Glomerular endothelial cell (primary cell): ENCODE data around the gene SLF1. TPM values are rescaled to one million over a fixed set of nuclear protein-coding genes. Genes with fewer than 3 reads are reported as not detected.
"Not testable (repeated sequence)": the region's sequence is repeated elsewhere in the genome, so short reads cannot be mapped to it uniquely, and the experiment has no call there.

ENCODE experiments used
- DNase-seq: peaks from one replicate; pipeline ENCODE4 v3.0.0-alpha.2; 2011; ENCODE audit warnings: low read depth, low spot score; ENCODE audit errors: extremely low read depth
- total RNA-seq: library from RNA; depleted of rRNA; stranded (reverse); fragments of >200 nt; gene quantifications from 2 replicates; pipeline ENCODE4 v1.2.3, GENCODE V29; 2015

The SLF1 gene
- total RNA-seq: 2.1 and 6.4 TPM in 2 replicates

DNA sequence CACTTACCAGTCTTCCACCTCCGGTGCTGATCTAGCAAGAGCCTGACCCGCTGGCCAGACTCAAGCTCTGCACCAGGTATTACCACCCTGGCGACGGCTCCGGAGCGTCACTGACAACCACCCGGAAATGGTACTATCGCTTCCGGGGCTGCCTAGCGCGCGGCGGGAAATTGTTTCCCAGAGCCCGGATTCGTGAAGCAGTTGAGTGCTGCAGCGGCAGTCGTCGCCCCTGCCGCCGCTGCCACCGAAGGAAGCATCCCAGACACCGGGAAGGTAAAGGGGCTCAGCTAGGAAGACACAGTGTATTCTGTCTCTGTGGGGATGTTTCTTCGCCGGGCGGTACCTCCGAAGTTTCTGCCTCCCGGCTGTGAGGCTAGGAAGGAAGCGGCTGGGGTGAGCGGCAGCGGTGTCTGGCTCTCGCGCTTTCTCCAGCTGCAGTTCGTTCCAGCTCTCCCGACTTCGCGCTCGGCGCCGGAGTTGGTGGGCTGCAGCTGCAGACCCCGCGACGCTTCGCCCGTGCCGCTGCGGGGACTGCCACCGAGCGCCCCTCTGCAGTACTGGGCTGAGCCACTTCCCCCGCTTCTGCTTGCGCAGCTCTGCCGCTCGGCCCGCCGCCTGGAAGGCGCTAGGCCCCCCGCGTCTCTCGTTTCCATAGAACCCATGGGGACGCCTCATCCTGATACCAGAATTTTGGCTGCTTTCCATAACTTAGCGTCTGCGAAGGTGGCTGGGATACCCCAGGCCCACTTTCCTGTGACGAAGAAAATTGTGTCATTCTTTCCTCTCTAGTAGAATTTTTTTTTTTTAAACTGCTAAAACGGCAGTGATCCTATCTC is at the start of gene SLF1, which contains the start of gene KIAA0825:
SLF1 (plus strand) TSS at position 177 of the 836 bp plus-strand sequence. CDS start 10,142 bp downstream, outside the sequence.
KIAA0825 (minus strand) TSS at position 112 of the 836 bp plus-strand sequence. CDS start 81,478 bp downstream, outside the sequence.
- no peak for DNase-seq

DNA sequence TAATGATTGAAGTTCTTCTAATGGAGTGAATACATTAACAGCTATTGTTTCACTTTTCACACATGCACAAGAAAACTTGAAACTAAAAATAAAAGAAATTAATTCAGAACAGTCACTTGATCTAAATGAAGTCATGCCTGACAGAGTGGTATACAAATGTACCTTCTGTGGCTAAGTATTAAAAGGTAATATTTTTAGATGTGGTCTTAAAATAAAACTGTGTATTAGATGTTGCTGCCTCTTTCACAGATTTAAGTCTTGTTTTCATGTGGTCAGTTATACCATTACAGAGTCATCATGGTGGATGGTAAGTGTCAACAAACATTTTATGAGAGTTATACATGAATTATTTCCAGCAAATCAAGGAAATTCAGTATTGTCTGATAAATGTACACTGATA is 47.1 kb upstream of the SLF1 start:
- no peak for DNase-seq

DNA sequence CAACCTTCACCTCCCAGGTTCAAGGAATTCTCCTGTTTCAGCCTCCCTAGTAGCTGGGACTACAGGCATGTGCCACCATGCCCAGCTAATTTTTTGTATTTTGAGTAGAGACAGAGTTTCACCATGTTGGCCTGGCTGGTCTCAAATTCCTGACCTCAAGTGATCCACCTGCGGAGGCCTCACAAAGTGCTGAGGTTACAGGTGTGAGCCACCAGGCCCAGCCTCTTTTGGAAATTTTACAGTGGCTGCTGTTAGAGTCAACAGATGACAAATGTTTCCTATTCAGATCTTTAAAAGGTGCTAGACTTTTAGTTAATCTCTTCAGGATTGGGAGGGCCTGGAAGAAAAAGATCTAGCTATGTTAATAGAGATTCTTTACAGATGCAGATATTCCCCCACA is 45.1 kb upstream of the SLF1 start:
- DNase-seq: not testable (repeated sequence)

DNA sequence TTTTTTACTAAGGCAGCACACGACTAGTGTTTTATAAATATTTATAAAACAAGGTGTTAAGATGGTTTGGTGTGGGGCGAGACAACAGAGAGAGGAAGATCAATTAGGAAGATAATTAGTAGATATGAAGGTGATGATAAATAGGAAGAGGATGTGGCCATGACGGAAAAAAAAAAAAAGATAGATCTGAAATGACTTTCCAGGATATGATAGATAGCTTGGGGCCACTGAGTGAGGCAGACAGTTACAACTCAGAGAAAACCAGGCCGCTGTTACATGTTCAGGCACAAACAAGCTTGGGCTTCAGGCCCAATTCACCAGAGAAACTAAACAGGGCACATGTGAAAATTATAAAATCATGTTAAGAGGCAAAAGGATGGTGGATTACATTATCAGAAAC is 43.3 kb upstream of the SLF1 start:
- no peak for DNase-seq

DNA sequence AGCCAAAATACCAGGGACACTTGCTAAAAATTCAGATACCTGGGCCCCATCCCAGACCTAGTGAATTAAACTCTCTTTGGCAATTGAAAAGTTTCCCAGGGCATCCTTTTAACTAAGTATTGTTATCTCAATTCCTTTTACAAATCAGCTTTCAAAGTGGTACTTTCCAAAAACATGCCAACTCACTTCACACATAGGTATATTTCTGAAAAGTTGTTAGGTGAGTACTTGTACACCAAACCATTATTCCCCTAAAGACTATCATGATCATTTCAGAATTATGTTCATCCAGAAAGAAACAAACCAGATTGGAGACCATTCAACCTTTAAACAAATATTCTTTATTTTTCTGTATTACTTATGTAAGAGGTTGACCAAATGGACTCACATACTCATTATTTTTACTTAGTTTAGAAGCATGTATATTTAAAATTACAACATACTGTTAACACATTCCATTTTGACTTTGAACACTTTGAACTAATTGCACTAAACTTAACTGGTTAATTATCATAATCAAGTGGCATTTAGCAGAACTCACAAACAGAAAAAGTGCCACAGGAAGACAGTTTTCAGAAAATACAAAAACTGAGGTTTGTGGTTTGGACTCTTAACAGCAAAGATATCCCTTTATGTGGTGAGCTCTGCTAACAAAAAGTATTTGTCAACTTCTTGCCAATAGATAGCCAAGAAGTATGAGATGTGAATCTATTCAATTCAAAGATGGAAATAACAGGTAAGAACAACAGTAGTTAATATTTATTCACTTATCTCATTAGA is 40.8 kb upstream of the SLF1 start:
- no peak for DNase-seq

DNA sequence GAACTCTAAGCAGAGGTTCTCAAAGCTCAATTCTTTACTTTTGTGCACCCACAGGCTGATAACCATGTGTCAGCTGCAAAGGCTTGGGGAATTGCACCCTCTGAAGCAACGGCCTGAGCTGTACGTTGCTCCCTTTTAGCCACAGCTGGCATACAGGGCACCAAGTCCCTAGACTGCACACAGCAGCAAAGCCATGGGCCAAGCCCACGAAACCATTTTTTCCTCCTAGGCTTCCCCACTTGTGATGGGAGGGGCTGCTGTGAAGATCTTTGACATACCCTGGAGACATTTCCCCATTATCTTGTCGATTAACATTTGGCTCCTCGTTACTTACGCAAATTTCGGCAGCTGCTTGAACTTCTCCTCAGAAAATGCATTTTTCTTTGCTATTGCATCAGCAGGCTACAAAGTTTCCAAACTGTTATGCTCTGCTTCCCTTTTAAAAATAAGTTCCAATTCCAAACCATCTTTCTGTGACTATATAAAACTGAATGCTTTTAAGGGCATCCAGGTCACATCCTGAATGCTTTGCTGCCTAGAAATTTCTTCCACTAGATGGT is 23.1 kb upstream of the SLF1 start:
- no peak for DNase-seq

DNA sequence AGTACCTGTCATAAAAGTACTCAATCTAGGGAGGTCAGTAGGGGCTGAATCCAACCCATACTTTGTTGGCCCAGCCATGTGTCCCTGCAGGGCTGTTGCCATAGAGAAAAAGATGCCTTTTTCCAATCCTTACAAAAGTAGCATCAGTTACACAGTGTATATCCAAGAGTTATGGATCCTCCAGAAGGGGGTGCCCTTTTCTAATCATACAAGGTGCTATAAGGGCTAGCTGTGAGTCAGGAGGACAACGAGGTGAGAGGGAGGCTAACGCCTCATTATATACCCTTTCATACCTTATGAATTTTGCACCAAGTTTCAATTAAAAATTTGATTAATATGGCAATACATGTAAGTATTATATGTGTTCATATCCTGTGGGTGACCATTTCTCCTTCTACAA is 4.9 kb upstream of the SLF1 start:
- no peak for DNase-seq

DNA sequence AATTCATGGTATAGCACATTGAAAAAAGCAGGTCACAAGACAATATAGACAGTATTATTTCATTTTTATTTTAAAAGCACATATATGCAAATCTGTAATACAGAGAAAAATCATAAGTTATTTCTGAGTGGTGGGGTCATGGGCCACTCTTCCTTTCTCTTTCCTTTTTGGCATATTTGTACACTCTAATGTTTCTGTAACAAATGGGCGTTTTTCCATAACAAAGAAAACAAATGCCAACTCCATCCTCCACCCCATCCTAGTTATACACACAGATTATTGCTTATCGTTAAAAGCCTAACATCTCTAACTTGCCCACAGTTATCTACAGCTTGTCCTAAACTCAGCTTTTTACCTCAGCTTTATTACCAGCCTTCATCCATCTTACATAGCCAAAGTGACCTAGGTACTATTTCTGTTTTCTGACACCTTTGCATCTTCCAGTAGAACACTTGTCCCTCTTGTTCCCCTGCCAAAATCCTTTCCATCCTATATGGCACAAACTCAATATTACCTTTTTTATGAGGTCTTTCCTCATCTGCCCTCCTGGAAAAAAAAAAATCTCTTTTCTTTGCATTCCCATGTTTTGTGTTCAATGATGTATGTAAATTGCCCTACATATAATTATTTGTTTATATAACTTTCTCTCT is 4.2 kb upstream of the SLF1 start:
- no peak for DNase-seq

DNA sequence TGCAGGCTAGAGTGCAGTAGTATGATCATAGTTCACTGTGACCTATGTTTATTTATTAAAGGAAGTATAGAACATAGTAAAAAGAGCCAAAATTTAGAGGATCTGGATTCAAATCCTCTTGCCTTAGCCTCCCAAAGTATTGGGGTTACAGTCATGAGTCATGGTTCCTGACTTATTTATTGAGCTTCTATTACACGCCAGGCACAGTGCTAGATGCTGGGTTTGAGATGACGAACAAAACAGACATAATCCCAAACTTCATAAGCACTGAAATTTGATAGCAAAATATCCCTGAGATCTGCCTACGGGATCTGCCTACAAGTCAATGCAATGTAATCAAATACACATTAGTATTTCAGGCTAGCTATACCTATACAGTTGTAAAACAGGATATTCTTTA is 2.6 kb upstream of the SLF1 start:
- no peak for DNase-seq

DNA sequence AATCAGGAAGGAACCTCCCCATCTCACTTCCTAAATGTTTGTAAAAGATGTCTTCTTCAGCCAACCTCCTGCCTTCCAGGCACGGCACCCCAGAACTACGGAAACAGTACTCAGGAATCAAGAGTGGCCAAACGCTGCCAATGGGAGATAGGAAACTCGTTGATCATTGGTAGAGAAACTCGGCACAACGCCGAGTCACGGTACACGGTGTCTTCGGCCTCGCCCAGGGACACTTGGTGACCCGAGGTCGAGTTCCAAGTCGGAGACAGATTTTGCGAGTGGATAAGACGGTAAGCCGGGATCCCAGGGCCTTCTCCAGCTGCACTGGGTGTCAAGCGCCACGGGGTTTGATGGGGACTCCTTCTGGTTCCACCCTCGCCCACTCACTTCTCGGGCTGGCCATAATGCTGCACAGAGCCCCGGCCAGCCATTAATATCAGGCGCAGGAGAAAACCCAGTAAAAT is 408 bp upstream of the SLF1 start:
- DNase-seq: no peak

DNA sequence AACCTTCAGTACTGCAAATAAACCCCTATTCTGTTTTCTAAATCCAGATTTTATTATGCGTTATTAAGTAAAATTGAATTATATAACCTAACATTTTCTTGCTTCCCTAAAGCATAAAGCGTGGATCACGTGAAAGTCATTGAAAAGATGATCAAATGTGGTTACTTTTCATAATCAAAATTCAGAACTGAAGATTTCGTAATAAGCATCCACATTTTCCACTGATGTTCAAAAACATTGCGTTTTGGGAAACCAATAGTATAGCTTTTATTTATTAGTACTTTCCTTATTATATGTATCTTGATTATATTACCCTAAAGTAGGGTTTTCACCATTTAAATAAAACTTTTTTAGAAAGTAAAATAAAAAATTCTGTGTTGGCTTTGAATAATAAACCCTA is 1.8 kb downstream of the SLF1 start:
- DNase-seq: no peak

DNA sequence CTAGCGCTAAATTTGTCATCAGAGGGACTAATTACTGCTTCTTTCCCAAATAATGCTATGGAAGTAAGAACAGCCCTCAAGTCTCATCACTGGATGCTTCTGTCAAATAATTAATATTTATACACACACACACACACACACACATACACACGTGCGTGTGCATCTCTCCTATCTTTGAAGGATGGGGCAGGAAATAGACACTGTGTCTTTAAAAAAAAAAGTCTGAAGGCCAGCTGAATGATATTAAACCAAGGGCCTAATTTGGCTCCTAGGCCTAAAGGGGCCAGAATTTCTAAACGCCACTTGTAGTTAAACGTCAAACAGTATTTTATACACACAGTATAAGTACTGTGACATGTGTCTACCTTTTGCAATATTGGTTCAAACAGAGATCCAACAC is 3.3 kb downstream of the SLF1 start:
- no peak for DNase-seq

DNA sequence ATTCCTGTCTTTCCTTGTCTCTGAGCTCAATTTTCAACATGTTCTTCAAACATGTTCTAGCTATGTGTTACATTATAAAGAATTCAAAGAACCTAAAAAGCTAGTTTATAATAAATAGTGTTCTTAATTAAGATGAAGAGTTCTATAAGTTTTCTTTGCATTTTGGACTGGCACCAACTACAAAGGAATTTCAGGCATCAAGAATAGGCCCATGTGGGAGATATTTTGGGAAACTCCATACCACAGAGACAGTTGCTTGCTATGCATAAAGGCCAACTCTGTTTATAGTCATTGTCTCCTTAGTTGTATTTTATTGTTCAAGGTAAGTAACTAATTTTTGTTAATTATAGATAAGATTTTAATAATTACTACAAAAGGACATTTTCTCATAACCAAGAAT is 4.5 kb downstream of the SLF1 start:
- no peak for DNase-seq

DNA sequence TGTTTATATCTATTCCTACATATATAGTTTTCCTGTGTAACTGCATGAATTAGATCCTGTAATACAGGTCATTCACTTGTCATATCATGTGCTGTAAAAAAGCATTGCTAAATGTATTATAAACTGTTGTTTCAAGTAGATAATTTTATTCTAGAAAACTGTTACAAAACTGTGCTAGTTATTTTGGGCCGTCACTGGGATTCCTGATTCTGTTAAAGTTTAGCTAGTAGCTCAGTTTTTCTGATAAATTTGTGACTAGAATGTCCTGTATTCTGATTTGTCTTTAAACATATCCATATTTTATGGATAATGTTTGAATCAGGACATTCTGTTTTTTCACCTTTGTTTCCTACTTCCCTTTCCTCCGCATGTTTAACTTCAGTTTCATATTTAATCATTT is 5.4 kb downstream of the SLF1 start:
- no peak for DNase-seq

DNA sequence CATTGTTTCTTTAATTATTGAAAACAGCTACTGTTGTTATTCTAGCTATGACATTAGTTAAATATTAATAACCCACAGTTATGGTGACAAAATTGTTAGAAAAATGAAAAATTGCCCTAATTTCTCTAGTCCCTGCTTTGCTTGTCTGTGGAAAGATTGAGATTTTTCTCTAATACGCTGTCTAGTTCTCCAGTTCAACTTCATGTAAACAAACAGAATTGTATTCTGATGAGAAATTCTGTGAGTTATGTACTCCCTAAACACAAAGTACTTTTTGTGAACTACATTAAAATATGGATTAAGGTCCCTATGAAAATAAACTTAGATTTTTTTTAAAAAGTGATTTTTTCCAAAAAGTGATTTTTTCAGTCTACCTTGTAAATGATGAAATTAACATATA is 8.7 kb downstream of the SLF1 start:
- no peak for DNase-seq

DNA sequence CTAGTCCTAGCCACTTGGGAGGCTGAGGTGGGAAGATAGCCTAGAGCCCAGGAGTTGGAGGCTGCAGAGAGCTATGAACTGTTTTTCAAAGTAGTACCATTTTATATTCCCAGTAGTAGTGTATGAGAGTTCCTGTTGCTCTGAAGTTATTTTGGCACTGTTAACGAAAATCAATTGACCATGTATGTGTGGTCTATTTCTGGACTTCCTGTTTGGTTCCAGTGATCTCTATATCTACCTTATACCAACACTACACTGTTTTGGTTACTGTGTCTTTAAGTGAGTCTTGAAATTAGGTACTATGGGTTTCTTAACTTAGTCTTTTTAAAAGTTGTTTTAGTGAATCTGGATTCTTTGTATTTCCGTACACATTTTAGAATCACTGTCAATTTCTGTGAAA is 13.6 kb downstream of the SLF1 start:
- no peak for DNase-seq

DNA sequence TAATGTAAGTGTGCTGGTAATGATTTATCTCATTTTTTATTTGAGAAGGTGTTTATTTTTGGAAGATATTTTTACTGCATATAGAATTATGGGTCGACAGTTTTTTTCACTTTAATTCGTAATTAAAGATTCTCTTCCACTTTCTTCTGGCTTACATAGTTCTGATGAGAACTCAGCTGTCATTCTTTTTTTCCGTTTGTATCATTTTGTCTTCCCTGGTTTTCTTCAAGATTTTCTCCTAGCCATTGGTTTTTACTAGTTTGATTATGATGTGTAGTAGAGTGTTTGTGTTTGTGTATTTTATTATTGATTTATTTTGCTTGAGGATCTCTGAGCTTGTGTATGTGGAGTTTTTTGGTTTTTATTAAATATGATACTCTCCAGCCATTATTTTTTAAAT is 21.7 kb downstream of the SLF1 start:
- DNase-seq: no peak

DNA sequence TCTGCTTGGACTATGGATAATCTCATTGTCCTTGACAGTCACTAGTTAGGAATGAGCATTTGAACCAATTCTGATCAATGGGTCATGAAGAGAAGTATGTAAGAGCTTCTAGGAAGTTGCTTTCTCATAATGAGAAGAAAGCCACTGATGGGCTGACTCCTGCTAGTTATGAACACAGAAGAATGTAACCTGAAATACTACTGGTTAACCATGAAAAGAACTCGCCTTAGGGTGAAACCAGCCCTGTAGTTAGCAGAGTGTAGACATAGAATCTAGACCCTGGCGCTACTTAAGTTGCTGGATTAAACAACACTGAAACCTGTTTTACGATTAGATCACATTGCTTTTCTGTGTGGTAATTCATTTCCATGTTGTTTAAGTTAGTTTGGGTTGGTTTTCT is 26.6 kb downstream of the SLF1 start:
- DNase-seq: no peak

DNA sequence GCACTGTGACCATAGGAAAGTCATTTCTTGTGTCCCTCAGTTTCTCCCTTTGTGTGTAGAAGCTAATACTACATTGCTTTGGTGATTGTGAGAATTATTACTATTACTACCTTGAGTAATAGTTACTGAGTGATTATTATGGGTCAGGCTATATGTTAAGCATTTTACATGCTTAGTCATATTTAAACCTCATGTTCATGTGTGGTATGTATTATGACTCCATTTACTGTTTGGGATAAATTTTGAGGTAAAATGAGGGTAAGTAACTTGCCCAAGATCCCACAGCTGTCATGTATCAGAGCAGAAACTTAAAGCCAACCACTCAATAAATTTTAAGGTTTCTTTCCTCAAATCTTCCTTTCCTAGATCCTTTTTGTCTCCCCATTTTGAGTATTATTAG is 28.3 kb downstream of the SLF1 start:
- no peak for DNase-seq

DNA sequence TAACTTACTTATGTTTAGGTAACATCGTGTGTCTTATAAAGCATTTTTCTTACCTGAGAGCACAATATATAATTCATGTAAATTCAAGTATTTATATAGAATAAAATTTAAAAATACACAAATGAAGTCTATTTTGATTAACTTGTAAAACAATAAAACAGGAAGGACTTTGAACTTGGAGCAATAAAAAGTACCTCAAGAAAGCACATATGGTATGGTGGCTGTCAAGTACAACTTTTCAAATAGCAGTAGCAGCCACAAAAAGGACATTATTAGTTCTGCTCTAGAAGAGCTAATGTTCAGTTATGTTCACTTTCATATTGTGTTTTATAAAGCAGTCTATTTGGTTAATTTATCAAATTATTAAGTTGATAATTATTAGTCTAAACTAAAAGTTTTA is 31.4 kb downstream of the SLF1 start:
- no peak for DNase-seq

DNA sequence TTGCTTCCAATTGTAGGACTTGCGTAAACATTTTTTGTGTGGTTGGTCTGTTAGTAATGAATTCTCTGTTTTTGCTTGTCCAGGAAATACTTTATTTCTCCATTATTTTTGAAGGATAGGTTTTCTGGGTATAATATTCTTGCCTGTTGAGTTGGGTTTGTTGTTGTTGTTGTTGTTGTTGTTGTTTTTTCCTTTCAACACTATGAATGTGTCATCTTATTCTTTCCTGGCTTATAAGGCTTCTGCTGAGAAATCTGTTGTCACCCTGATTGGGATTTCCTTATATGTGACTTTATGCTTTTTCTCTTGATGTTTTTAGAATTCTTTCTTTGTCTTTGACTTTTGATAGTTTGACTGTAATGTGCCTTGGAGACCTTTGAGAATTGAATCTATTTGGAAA is 39.8 kb downstream of the SLF1 start:
- DNase-seq: no peak
